Measurements from ENCODE around the gene CAMTA1.

The CAMTA1 gene

DNA sequence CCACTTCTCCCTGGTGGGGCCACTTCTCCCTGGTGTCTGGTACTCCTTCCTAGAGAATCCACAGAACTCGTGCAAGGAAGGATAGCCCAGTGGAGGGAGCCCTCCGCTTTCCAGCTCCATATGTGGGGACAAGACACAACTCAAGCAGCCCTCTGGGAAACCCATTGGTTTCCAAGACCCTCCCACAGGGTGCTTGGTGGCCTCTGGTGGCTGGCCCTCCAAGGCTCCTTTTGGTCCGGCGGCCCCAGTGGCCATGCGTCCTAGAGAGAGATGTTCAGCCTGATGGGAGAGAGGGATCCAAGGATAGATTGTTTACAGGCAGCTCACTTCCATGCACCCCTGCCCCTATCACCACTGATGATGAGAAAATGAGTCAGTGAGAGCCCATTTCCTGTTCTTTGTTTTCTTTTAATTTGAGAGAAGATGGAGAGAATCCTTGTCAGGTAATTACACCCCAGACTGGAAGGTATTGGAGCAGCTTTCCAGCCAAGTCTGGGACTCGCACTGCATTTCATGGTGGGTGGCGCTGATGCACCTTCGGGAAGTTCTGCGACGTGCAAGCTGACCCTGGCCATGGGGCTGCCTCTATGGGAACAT, 499.7 kb downstream of the CAMTA1 start:
- no peak overlapping the region for H3K4me3 ChIP-seq (ENCODE audit: low read length)
- TF ChIP-seq, protein P1, sequence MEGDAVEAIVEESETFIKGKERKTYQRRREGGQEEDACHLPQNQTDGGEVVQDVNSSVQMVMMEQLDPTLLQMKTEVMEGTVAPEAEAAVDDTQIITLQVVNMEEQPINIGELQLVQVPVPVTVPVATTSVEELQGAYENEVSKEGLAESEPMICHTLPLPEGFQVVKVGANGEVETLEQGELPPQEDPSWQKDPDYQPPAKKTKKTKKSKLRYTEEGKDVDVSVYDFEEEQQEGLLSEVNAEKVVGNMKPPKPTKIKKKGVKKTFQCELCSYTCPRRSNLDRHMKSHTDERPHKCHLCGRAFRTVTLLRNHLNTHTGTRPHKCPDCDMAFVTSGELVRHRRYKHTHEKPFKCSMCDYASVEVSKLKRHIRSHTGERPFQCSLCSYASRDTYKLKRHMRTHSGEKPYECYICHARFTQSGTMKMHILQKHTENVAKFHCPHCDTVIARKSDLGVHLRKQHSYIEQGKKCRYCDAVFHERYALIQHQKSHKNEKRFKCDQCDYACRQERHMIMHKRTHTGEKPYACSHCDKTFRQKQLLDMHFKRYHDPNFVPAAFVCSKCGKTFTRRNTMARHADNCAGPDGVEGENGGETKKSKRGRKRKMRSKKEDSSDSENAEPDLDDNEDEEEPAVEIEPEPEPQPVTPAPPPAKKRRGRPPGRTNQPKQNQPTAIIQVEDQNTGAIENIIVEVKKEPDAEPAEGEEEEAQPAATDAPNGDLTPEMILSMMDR (conservative IDR thresholded peaks at IDR 0.05; ENCODE audit: low read length): no peak
- no peak for DNase-seq (ENCODE audit: low read depth)

DNA sequence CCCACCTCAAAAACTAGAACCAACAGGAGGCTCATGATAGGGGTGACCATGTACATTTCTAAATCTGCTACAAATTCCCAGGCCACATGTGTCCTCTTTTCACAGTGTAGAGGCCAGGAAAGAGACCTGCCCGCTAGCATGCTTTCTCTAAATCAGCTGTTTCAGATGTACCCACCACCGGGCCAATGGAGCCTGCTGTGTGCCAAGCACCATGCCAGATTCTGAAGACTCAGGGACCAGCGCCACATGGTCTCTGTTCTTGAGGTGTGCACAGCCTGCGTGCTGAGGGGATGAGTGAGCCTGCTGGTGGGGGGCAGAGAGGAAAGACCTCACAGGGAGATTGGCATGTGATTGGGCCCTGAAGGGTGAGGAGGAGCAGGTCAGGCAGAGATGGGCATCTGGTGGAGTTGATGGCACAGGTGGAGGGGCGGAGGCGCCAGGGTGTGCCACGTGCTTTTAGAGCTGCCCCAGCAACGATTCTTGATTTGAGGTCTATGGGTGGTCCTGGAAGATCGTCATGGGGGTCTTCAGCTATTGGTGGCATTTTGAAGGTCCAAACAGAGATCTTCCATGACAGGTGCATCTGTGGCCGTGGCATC, 500.7 kb downstream of the CAMTA1 start:
- TF ChIP-seq, protein P1 (conservative IDR thresholded peaks at IDR 0.05; ENCODE audit: low read length): no peak
- DNase-seq (ENCODE audit: low read depth): no peak
- no peak overlapping the region for H3K4me3 ChIP-seq (ENCODE audit: low read length)

DNA sequence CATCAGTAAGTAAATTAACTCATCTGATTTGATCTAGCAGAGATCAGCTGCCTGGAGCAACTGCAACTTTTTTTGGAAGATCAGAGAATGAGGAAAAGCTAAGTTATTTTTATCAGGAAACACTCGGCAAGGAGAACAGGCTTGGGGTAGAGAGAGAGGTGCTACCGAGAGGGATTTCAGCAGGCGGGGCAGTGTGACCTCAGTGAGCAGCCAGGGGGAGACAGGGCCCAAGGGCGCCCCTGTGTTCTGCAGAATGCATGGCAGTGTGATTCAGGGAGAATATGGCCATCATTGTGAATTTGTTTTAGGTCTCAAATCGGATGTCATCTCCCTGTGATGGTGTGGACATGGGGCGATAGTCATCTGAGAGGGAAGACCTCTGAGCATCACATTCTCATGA, 501.8 kb downstream of the CAMTA1 start:
- TF ChIP-seq, protein P1 (conservative IDR thresholded peaks at IDR 0.05; ENCODE audit: low read length): no peak
- no peak for DNase-seq (ENCODE audit: low read depth)
- H3K4me3 ChIP-seq (ENCODE audit: low read length): no peak overlapping the region

DNA sequence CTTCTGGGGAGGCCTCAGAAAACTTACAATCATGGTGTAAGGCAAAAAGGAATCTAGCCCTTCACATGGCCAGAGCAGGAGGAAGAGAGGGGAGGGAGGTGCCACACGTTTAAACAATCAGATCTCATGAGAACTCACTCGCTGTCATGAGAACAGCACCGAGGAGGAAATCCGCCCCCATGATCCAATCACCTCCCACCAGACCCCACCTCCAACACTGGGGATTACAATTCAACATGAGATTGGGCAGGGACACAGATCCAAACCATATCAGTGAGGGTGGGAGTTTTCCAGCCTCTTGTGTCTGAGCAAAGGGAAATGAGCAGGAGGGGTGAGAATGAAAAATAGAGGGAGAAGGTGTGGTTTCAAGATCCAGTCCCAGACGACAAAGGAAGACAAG, 503.7 kb downstream of the CAMTA1 start:
- no peak overlapping the region for H3K4me3 ChIP-seq (ENCODE audit: low read length)
- no peak for DNase-seq (ENCODE audit: low read depth)
- TF ChIP-seq, protein P1 (conservative IDR thresholded peaks at IDR 0.05; ENCODE audit: low read length): no peak

DNA sequence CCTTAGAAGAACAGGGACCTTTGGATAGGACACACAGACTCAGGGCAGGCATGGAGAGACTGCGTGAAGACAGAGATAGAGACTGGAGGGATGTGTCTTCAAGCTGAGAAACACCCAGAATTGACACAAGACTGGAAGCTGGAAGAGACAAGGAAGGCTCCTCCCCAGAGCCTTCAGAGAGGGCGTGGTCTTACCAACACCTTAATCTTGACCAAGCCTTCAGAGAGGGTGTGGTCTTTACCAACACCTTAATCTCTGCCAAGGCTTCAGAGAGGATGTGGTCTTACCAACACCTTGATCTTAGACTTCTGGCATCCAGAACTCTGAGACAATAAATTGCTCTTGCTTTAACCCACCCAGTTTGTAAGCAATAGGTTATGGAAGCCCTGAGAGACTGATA, 504.4 kb downstream of the CAMTA1 start:
- TF ChIP-seq, protein P1 (conservative IDR thresholded peaks at IDR 0.05; ENCODE audit: low read length): no peak
- H3K4me3 ChIP-seq (ENCODE audit: low read length): no peak overlapping the region
- DNase-seq (ENCODE audit: low read depth): no peak

DNA sequence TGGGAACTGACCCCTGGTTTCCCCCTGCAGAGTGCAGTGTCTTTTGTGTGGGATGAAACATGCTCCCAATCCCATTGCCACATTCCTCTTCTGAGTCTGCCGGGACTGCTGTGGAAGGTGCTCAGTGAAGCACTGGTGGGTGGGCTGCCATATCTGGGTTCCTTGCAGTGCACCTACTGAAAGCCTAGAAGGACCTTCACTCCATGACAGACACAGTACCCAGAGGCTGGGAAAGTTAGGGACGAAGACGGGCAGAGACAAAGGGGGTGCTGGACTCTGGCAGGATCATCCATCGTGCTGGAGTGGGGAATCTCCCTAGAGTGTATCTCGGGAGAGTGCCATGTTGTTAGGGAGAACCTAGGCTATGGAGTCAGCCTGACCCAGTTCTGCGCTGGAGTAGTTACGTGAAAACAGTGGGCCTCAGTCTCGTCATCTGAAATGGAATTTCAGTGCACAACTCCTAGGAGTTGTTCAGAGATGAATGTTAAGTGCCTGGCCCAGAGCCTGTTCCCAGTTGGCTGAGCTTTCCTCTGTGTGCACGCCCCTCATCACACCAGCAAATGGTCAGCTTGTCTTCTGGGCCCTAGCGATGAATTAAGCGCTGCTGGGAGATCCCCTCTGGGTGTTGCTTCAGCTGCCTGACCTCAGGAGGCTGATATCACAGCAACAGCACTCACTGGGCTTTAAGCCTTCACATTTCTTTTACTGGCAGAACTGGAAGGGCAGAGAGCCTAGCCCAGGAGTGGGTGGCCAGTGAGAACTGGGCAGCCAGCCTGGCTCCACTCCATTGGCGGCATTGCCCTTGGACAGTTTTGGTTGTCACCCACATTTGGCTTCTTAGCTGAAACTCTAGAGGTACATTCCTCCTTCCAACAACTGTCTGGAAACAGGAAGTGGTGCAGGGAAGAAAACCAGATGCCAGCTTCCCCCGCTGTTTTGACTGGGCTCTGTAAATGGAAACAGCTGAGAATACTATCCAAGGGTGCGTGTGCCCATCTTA, 506.0 kb downstream of the CAMTA1 start:
- TF ChIP-seq, protein P1 (conservative IDR thresholded peaks at IDR 0.05; ENCODE audit: low read length): no peak
- peak; percentile 71 for DNase-seq (ENCODE audit: low read depth)
- no peak overlapping the region for H3K4me3 ChIP-seq (ENCODE audit: low read length)
